IPS-20b (cell line): ENCODE measurements around the gene ENPP3.

ENCODE experiments used
- H3K27ac ChIP-seq: one replicate; pipeline ENCODE4 v1.5.1; 2013; ENCODE audit warnings: low read length
- H3K27me3 ChIP-seq: 2 replicates; pipeline ENCODE4 v1.6.1; 2013; ENCODE audit warnings: mild to moderate bottlenecking, low read length, inconsistent platforms; ENCODE audit not compliant: insufficient read depth
- H3K36me3 ChIP-seq: 2 replicates; pipeline ENCODE4 v1.6.1; 2013; ENCODE audit warnings: low read depth, mild to moderate bottlenecking, inconsistent platforms, low read length, moderate library complexity; ENCODE audit not compliant: insufficient read depth
- H3K4me1 ChIP-seq: 2 replicates; pipeline ENCODE4 v1.6.1; 2013; ENCODE audit warnings: mild to moderate bottlenecking, control low read depth, inconsistent platforms, low read length, moderate library complexity; ENCODE audit not compliant: insufficient read depth
- H3K4me3 ChIP-seq: 2 replicates; pipeline ENCODE4 v1.5.1; 2013; ENCODE audit warnings: mild to moderate bottlenecking, low read length, inconsistent platforms
- H3K9ac ChIP-seq: 2 replicates; pipeline ENCODE4 v1.6.1; 2013; ENCODE audit warnings: low read depth, mild to moderate bottlenecking, inconsistent platforms, low read length, moderate library complexity
- H3K9me3 ChIP-seq: 2 replicates; pipeline ENCODE4 v1.6.1; 2013; ENCODE audit warnings: mild to moderate bottlenecking, low read depth, low read length, inconsistent platforms; ENCODE audit not compliant: insufficient read depth

The ENPP3 gene

DNA sequence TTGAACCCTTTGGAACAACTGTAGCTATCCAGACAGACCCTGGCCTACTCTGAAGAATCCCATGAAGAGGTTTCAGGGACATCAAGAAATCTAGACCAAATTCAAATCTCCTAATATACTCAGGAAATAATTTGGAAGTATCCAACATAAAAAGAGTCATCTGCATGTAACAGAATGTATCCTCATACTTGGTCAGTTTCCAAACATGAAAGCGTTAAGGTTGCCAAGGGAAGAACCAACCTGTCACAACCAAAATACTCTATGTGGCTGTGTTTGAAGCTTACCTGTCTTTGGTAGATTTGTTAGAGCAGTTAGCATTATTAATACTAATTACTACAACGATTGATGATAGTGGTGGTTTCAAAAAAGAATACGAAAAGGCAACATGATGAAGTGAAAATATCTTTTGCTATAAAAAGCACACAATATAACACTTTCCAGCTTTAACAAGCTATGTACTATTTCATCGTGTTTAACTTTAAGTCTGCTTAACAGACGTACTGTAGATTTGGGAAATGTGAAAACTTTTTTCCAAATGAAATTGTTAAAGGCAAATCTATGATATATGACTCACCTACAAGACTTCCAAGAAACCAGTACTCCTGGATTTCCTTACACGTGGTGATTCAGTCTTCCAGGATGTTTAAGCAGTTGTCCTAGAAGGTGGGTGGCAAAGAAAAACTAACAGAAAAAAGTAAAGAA is 124.1 kb downstream of the ENPP3 start:
- H3K4me3 ChIP-seq, result no peak overlapping the region
- no peaks in the 10 kb centered on the region for H3K27me3 ChIP-seq
- H3K36me3 ChIP-seq, result no peaks in the 10 kb centered on the region
- H3K27ac ChIP-seq, result no peak overlapping the region
- H3K4me1 ChIP-seq, result no peaks in the 10 kb centered on the region
- H3K9ac ChIP-seq, result no peak overlapping the region
- no peaks in the 10 kb centered on the region for H3K9me3 ChIP-seq

- Histone ChIP-seq H3K9ac (no peak overlapping the region), H3K4me1 (no peaks in the 10 kb centered on the region), H3K9me3 (no peaks in the 10 kb centered on the region), H3K27ac (no peak overlapping the region), H3K4me3 (no peak overlapping the region), H3K36me3 (no peaks in the 10 kb centered on the region), H3K27me3 (no peaks in the 10 kb centered on the region)
These were observed 124.6 kb downstream of the ENPP3 start for GRCh38 chr6:131761762-131762067.

- Histone ChIP-seq H3K9me3 (no peaks in the 10 kb centered on the region), H3K9ac (no peak overlapping the region), H3K4me3 (no peak overlapping the region), H3K4me1 (no peaks in the 10 kb centered on the region), H3K27ac (no peak overlapping the region), H3K27me3 (no peaks in the 10 kb centered on the region), H3K36me3 (no peaks in the 10 kb centered on the region)
These were observed 125.9 kb downstream of the ENPP3 start for GRCh38 chr6:131762984-131763383.

DNA sequence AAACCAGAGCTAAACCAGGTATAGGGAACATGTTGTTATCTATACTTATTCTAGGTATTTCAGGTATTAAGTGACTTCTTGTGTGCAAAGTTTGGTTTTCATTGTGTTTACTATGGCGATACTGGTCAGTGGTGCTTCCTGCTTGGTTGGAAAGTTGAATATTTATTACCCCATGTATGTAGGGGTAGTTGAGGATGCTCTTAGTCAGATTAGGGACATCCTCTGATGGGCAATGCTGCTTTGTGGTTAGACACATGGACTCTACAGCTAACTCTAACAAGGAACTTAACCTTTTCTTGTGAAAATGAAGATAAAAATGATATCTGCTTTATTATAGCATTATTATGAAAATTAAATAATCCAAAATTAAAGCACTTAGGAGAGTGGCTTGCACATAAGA is 126.6 kb downstream of the ENPP3 start:
- H3K9me3 ChIP-seq, result no peaks in the 10 kb centered on the region
- no peaks in the 10 kb centered on the region for H3K27me3 ChIP-seq
- no peaks in the 10 kb centered on the region for H3K4me1 ChIP-seq
- no peak overlapping the region for H3K9ac ChIP-seq
- no peaks in the 10 kb centered on the region for H3K36me3 ChIP-seq
- H3K27ac ChIP-seq, result no peak overlapping the region
- no peak overlapping the region for H3K4me3 ChIP-seq

- Histone ChIP-seq H3K27me3 (no peaks in the 10 kb centered on the region), H3K9ac (no peak overlapping the region), H3K36me3 (no peaks in the 10 kb centered on the region), H3K9me3 (no peaks in the 10 kb centered on the region), H3K27ac (no peak overlapping the region), H3K4me1 (no peaks in the 10 kb centered on the region), H3K4me3 (no peak overlapping the region)
These were observed 127.2 kb downstream of the ENPP3 start for GRCh38 chr6:131764350-131764749.

GRCh38 chr6:131765081-131765803 is 128.1 kb downstream of the ENPP3 start:
- Histone ChIP-seq H3K9ac (no peak overlapping the region), H3K27ac (no peak overlapping the region), H3K27me3 (no peaks in the 10 kb centered on the region), H3K4me3 (no peak overlapping the region), H3K9me3 (no peaks in the 10 kb centered on the region), H3K36me3 (no peaks in the 10 kb centered on the region), H3K4me1 (no peaks in the 10 kb centered on the region)

GRCh38 chr6:131765804-131766135 is 128.7 kb downstream of the ENPP3 start:
- H3K27ac ChIP-seq, result no peak overlapping the region
- H3K4me3 ChIP-seq, result no peak overlapping the region
- H3K36me3 ChIP-seq, result no peaks in the 10 kb centered on the region
- H3K9ac ChIP-seq, result no peak overlapping the region
- H3K27me3 ChIP-seq, result no peaks in the 10 kb centered on the region
- H3K4me1 ChIP-seq, result no peaks in the 10 kb centered on the region
- no peaks in the 10 kb centered on the region for H3K9me3 ChIP-seq

DNA sequence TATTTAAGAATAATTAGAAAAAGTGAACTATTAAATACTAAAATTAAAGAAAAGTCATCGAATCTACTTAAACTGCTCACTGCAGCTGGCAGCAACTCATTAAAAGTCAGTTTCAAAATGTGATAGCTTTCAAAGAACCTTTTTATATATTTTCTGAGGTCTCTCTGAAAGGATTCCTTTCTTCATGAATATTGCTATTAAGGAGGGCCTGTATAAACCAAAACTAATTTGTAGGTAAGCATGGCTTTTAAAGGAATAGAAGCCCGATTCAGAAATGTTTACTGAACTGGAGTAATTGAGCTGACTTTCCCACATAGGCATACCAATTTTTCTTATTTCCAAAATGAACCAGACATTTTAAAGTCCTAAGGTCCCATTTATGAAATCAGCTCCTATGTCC is 129.5 kb downstream of the ENPP3 start:
- no peak overlapping the region for H3K27ac ChIP-seq
- no peaks in the 10 kb centered on the region for H3K4me1 ChIP-seq
- H3K9ac ChIP-seq, result no peak overlapping the region

GRCh38 chr6:131768964-131769363 is 131.9 kb downstream of the ENPP3 start:
- Histone ChIP-seq H3K27me3 (no peaks in the 10 kb centered on the region), H3K4me3 (no peak overlapping the region), H3K9ac (no peak overlapping the region), H3K36me3 (no peaks in the 10 kb centered on the region), H3K9me3 (no peaks in the 10 kb centered on the region), H3K27ac (no peak overlapping the region), H3K4me1 (no peaks in the 10 kb centered on the region)

More for the DNA sequence above, 129.5 kb downstream of the ENPP3 start:
- H3K9me3 ChIP-seq, result no peaks in the 10 kb centered on the region
- no peaks in the 10 kb centered on the region for H3K36me3 ChIP-seq
- H3K27me3 ChIP-seq, result no peaks in the 10 kb centered on the region
- H3K4me3 ChIP-seq, result no peak overlapping the region

DNA sequence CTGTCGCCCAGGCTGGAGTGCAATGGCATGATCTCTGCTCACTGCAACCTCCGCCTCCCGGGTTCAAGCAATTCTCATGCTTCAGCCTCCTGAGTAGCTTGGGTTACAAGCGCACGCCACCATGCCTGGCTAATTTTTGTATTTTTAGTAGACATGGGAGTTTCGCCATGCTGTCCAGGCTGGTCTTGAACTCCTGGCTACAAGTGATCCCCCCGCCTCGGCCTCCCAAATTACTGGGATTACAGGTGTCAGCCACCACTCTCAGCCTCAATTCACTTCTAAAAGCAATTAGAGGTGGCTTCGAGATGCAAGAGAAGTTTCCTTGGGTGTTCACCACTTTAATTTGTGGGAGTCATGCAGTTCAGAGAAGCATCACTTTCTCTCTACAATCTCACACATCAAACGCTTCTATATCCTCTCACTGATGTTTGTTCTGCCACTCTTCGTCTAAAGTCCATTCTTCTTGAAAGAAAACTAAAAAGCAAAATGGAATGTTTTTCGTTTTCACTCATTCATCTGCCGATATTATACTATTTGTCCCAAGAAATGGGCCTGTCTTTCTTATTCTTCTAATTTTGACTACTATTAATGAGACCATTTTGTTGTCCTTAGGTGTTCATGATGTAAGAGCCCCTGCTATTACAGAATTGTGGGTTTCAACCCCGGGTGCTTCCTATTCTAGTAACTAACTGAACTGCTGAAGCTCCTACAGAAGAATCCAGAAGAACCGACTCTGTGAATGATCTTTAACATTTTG is 132.5 kb downstream of the ENPP3 start:
- no peak overlapping the region for H3K4me3 ChIP-seq
- no peaks in the 10 kb centered on the region for H3K9me3 ChIP-seq
- no peaks in the 10 kb centered on the region for H3K36me3 ChIP-seq
- H3K27ac ChIP-seq, result no peak overlapping the region
- no peak overlapping the region for H3K9ac ChIP-seq
- no peaks in the 10 kb centered on the region for H3K27me3 ChIP-seq
- H3K4me1 ChIP-seq, result no peaks in the 10 kb centered on the region

- no peak overlapping the region for H3K4me3 ChIP-seq
- H3K9ac ChIP-seq, result no peak overlapping the region
- H3K27me3 ChIP-seq, result no peaks in the 10 kb centered on the region
- H3K9me3 ChIP-seq, result no peaks in the 10 kb centered on the region
- H3K4me1 ChIP-seq, result no peaks in the 10 kb centered on the region
- H3K36me3 ChIP-seq, result no peaks in the 10 kb centered on the region
- H3K27ac ChIP-seq, result no peak overlapping the region
These were observed 133.7 kb downstream of the ENPP3 start for GRCh38 chr6:131770776-131771175.
